ENCODE data around the gene ASPSCR1. TPM values are rescaled to one million over a fixed set of nuclear protein-coding genes. Genes with fewer than 3 reads are reported as not detected.

ASPSCR1 gene
- total and polyA plus RNA-seq, 8 donors: 35.1 to 64.3 (median 44.4) TPM

DNA sequence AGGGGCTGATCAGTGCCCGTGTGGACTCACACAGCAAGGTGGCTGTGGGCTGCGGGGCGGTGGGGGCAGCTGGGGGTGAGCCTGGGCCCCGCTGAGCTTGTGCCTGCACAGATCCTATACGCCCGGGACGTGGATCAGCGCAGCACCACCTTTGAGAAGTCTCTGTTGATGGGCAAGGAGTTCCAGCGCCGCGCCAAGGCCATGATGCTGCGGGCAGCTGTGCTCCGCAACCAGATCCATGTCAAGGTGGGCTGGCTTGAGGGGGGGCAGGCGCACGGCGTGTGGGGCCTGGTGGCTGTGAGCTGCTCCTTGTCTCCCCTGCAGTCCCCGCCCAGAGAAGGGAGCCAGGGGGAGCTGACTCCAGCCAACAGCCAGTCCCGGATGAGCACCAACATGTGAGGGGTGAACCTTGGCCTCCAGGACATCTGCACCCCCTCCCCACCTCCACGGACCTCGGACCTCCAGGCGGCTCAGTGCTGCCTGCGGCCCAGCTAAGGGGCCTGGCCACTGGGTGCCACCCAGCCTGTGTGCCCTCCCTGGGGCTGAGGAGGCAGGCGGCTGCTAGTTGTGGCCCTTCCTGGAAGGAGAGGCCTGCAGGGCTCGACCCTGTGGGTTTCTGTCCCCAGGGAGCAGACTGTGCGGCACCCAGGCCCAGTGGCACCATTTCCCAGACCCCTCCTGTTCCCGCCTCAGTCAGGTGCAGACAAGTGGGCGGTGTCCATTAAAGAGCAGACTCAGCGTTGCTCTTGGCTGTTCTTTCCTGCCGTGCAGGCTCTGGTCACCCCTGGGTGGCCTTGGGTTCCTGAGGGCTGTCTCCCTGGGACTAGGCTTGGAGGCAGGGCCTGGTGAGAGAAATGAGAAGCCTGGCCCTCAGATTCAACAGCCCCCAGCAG lies 79.5 kb downstream of the ASPSCR1 start:
- H3K4me1 ChIP-seq: peaks cover 9 to 20% of the 10 kb centered on the region in 2 donors
- peaks cover 0 to 88% of the 10 kb centered on the region in 2 donors for H3K36me3 ChIP-seq
- DNase-seq (peak in 1 of 4 donors; percentile 70), ATAC-seq (no peak)
- intact Hi-C loops (cut with DNase I): no loop called here
- TF ChIP-seq, protein P1, sequence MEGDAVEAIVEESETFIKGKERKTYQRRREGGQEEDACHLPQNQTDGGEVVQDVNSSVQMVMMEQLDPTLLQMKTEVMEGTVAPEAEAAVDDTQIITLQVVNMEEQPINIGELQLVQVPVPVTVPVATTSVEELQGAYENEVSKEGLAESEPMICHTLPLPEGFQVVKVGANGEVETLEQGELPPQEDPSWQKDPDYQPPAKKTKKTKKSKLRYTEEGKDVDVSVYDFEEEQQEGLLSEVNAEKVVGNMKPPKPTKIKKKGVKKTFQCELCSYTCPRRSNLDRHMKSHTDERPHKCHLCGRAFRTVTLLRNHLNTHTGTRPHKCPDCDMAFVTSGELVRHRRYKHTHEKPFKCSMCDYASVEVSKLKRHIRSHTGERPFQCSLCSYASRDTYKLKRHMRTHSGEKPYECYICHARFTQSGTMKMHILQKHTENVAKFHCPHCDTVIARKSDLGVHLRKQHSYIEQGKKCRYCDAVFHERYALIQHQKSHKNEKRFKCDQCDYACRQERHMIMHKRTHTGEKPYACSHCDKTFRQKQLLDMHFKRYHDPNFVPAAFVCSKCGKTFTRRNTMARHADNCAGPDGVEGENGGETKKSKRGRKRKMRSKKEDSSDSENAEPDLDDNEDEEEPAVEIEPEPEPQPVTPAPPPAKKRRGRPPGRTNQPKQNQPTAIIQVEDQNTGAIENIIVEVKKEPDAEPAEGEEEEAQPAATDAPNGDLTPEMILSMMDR (IDR thresholded peaks at IDR 0.05): no peak
- no peaks in the 10 kb centered on the region for H3K27me3 ChIP-seq
- no peak overlapping the region for H3K27ac ChIP-seq
- H3K4me3 ChIP-seq: no peak overlapping the region
- H3K9me3 ChIP-seq: no peaks in the 10 kb centered on the region

DNA sequence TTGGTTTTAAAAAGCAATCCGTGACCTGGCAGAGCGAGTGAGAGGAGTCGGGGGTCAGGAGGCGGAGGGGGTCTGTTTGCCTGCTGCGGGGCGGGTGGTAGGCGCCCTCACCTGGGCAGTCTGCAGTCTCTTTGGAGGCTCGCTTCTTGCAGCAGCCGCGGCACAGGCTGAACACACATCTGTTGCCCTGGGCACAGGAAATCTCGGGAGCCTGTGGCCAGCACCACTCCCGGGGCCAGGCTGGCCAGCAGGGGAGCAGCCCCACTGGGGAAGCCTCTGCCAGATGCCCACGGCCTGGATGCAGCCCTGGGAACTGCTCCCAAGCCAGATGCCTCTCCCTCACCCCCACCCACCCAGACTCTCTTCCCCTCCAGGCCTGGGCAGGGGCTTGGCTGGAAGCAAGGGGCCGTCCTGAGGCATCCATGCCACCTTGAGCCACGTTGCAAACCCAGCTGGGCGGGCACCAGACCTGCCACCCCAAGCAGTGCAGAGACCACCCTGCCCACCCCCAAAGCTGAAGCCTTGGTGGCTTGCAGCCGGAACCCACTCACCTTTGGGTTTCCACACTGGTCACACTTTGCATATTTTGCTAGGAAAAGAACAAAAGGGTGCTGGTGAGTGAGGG lies 80.9 kb downstream of the ASPSCR1 start:
- no peaks in the 10 kb centered on the region for H3K9me3 ChIP-seq
- peaks cover 0 to 99% of the 10 kb centered on the region in 2 donors for H3K36me3 ChIP-seq
- H3K4me3 ChIP-seq: no peak overlapping the region
- ATAC-seq (no peak), DNase-seq (peak in 1 of 4 donors; percentile 54)
- TF ChIP-seq, protein P1 (IDR thresholded peaks at IDR 0.05): no peak
- no peak overlapping the region for H3K27ac ChIP-seq
- H3K27me3 ChIP-seq: no peaks in the 10 kb centered on the region
- H3K4me1 ChIP-seq: peaks cover 0 to 8% of the 10 kb centered on the region in 2 donors
- intact Hi-C loops (cut with DNase I): no loop called here

DNA sequence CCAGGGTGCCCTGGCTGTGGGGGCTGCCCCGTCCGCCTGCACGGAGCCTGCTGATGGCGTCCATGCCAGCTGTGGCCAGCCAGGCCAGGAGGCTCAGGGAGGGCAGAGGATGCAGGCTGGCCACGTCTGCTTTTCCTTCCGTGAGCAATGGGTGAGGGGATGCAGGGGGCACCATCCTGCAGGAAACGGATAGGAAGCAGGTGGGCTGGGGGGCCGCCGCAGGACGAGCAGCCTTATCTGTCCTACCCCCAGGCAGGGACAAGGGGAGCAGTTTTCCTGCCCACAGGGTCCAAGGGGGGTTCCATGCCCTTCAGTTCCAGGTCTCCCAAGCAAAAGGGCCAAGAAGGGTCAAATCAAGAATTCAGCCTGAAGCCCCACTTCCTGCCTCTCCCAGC lies 81.4 kb downstream of the ASPSCR1 start:
- DNase-seq (peak in 1 of 4 donors; percentile 44), ATAC-seq (no peak)
- no peaks in the 10 kb centered on the region for H3K9me3 ChIP-seq
- TF ChIP-seq, protein P1 (IDR thresholded peaks at IDR 0.05): no peak
- H3K4me1 ChIP-seq: peaks cover 1 to 8% of the 10 kb centered on the region in 2 donors
- no peaks in the 10 kb centered on the region for H3K27me3 ChIP-seq
- H3K36me3 ChIP-seq: peaks cover 0 to 98% of the 10 kb centered on the region in 2 donors
- no peak overlapping the region for H3K27ac ChIP-seq
- no peak overlapping the region for H3K4me3 ChIP-seq
- intact Hi-C loops (cut with DNase I): no loop called here

DNA sequence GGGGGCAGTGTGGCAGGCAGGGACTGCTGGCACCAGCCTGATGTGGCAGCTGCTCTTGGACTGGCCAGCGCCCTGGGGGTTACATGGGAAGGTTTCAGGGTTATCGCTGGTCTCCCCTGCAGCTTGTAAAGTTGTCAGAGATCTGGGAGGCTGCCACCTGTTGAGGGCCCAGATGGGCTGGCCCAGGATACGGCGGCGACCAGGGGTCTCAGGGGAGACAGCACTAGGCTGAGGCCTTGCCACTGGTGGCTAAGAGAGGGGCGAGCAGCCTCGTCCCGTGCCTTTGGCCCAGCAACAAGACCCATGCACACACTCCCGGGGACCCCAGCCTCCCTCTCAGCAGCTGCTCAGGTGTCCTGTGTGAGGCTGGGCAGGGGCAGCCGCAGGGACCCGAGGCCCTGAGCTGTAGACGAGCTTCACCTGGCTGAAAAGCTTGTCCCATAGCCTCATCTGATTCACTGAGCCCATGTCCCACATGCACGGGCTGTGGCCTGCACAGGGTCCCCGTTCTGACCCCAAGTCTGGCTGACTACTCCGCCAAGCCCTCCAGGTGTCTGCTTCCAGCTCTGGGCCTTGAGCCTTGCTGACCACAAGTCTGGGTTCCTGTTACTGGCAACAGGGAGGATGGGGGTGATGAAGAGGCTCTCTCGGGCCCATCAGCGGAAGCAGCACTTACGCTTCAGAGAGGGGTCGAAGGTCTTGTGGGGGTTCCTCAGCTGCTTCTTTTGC lies 82.0 kb downstream of the ASPSCR1 start:
- Histone ChIP-seq H3K27ac (no peak overlapping the region), H3K4me1 (peaks cover 6 to 12% of the 10 kb centered on the region in 2 donors), H3K9me3 (no peaks in the 10 kb centered on the region), H3K4me3 (no peak overlapping the region), H3K27me3 (no peaks in the 10 kb centered on the region), H3K36me3 (peaks cover 0 to 92% of the 10 kb centered on the region in 2 donors)
- intact Hi-C loops (cut with DNase I): no loop called here
- DNase-seq (peak in 1 of 4 donors; percentile 50), ATAC-seq (no peak)
- TF ChIP-seq, protein P1 (IDR thresholded peaks at IDR 0.05): no peak
